ENCODE results near the gene FAM98B. TPM values are rescaled to one million over a fixed set of nuclear protein-coding genes. Genes with fewer than 3 reads are reported as not detected.

Gene FAM98B
- total RNA-seq, 1 experiment from 2014 or later: 5.1 TPM

DNA sequence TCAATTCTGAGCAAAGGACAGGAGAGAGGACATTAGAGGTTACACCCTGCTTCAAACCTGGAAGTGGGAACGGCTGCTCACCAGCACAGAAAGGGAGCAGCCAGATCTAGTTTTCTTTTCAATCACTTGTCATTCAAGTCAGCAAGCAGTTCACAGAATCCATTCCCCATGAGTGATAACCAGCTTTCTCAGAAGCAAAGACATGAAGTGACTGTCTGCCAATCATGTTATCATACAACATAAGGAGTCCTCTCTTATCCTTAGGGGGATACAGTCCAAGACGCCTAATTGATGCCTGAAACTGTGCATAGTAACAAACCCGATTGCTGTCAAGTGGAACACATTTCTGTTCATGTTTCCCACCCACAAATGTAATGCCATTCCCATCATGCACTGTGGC is 54.7 kb downstream of the FAM98B start:
- no peak for DNase-seq (ENCODE audit: low spot score)

- no peak for DNase-seq (ENCODE audit: low spot score)
These were observed 55.2 kb downstream of the FAM98B start for GRCh38 chr15:38509152-38509551.

DNA sequence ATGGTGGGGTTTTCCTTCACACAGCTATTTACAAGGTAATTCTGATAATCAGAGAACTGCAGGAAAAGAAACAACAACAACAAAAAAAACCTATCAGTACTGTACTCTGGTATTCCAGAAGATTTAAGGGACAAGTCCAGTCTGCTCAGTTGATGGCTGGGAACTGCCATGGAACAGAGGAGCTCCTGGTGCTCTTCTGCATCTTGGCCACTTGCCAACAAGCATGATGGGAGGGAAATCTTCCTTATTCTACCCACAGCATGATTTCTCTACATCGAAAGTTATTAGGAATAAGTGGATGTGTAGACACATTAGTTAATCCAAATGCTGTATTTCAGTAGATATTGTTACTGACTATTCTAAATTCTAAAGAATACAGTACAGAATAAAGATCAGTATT is 59.0 kb downstream of the FAM98B start:
- DNase-seq (ENCODE audit: low spot score): no peak

DNA sequence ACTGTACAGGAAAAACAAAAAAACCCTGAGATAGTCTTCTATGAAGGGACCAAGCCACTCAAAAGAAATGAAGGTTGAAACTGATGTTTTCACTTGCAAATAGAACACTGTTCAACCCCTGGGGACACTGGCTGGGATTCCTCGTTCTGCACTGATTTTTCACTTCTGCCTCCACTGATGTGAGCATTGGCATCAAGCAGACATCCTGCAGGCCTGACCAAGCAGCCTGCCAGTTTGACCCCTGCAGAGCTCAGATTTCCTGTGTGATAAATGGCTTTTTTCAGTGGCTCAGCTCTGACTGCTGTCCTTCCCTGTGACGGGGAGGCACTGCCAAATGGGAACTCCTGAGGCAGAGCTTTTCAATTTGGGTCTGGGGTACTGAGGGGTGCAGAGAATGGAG is 60.7 kb downstream of the FAM98B start:
- DNase-seq (ENCODE audit: low spot score): no peak

GRCh38 chr15:38516626-38517025 is 62.7 kb downstream of the FAM98B start:
- no peak for DNase-seq (ENCODE audit: low spot score)

GRCh38 chr15:38517312-38517975 is 63.5 kb downstream of the FAM98B start:
- DNase-seq (ENCODE audit: low spot score): no peak

GRCh38 chr15:38518084-38518483 is 64.2 kb downstream of the FAM98B start:
- no peak for DNase-seq (ENCODE audit: low spot score)

DNA sequence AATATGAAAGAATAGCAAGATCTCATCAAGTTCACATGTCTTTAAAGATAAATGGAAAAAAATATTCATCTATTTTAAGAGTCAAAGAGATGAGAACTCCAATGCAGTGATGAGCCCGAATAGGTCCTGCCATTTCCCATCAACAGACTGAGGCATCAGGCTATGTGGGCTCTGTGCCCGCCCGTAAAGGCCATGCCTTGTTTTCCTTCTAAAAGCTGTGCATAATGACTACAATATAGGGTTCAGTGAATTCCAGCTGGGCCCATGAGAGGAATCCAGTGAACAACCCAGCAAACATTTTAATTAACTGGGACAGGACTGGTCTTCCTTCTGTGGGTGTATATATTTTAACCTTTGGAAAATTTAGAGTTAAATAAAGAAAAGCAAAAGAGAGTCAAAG is 66.1 kb downstream of the FAM98B start:
- DNase-seq (ENCODE audit: low spot score): no peak

DNA sequence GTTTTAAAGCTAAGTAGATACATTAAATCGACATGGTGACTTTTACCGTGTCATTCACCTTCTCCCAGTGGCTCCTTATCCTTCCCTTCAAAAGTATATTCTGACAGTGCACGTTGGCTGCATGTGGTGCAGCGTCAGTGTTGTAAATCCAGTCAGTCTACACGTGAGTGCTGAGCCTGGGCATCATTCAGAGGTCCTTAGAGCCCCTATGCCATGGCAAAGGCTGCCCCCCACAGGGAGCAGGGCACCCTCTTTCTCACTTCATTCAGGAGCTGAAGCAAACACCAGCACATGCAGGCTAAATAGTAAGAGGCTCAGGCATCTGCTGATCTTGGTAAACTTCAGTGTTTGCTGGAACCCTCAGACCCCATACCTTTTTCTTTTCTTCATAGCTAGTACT is 67.4 kb downstream of the FAM98B start:
- no peak for DNase-seq (ENCODE audit: low spot score)

DNA sequence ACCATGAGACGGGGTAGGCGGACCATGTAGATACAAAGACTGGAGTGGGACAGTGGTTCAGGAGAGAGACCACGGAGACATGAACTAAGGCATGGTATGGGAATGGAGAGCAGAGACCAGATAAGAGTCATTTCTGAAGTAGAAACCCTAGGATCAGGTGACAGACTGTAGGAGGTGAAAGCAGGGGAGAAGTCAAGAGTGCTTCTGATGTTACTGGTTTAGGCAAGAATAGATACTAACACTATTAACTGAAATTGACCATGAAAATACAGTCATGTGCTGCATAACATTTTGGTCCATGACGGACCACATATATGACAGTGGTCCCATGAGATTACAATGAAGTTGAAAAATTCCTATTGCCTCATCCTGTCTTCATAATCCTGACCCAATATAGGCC is 69.0 kb downstream of the FAM98B start:
- no peak for DNase-seq (ENCODE audit: low spot score)

DNA sequence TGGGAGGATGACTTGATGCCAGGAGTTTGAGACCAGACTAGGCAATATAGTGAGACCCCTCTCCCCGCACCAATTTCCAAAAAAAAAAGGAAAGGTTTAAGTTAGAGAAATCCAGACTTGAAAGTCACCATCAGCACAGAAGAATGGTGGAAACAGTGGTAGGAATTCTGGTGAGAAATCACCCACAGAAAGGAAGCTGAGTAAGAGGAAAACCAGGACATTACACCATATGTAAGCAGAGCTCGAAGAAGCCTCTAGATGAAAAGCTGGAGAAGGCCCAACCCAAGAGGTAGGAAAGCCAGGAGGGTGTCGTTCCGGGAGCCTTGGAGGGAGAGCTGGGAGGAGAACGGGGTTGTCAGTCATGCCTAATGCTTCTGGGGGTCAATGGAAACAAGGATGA is 70.2 kb downstream of the FAM98B start:
- no peak for DNase-seq (ENCODE audit: low spot score)

DNA sequence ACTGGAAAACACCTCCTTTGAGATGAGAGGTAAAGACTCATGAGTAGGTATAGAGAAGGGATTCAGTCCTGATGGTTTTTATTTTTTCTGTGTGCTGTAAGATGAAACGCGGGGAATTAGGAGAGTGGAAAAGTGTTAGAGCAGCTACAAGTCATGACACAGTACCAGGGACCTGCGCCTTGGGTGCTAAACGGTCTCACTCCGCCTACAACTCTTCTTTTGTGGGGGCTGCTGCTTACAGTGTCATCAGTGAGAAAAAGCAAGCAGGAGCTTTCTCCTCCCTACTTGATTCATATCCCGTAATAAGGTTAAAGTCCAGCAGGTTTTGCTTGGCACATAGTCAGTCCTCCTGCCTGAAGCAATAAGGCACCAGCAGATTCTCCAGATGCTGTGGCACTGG is 71.6 kb downstream of the FAM98B start:
- DNase-seq (ENCODE audit: low spot score): no peak

GRCh38 chr15:38526158-38526557 is 72.2 kb downstream of the FAM98B start:
- no peak for DNase-seq (ENCODE audit: low spot score)

DNA sequence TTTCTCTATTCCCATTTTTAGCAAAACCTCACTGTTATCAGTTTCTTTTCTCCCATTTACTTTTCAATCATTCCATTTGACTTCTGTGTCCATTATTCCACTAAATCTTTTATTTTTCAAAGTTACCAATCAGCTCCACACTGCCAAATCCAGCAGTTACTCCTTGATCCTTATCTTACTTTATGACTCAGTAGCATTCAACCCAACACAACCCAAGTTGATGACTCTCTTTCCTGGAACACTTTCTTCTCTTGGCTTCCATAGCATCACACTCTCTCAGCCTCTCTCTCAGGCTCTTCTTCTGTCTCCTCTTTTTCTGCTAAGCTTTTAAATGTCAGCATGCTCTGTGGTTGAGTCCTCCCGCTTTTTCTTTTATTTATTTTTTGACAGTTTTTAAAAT is 74.4 kb downstream of the FAM98B start:
- no peak for DNase-seq (ENCODE audit: low spot score)

DNA sequence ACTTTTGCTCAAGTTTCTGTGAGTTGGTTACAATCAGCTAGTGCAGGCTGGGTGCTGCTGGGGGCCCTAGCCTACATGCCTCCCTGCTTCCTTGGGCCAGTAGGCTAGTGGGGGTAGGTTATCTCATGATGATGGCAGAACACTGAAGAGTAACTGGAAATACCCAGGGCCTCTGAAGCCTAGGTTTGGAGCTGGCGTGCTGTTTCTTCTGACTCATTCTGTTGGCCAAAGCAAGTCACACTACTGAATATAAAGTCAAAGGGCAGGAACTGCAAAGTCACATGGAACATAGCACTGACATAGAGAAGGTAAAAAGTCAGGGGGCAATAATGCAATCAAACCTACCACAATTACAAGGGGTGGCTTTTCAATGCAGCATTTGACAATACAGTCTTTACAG is 76.2 kb downstream of the FAM98B start:
- DNase-seq (ENCODE audit: low spot score): no peak

- DNase-seq (ENCODE audit: low spot score): peak; percentile 81
These were observed 77.6 kb downstream of the FAM98B start for GRCh38 chr15:38531509-38531908.

GRCh38 chr15:38532728-38533127 is 78.8 kb downstream of the FAM98B start:
- DNase-seq (ENCODE audit: low spot score): no peak

GRCh38 chr15:38533416-38533915 is 79.5 kb downstream of the FAM98B start:
- no peak for DNase-seq (ENCODE audit: low spot score)

- DNase-seq (ENCODE audit: low spot score): no peak
These were observed 80.0 kb downstream of the FAM98B start for GRCh38 chr15:38533926-38534325.

DNA sequence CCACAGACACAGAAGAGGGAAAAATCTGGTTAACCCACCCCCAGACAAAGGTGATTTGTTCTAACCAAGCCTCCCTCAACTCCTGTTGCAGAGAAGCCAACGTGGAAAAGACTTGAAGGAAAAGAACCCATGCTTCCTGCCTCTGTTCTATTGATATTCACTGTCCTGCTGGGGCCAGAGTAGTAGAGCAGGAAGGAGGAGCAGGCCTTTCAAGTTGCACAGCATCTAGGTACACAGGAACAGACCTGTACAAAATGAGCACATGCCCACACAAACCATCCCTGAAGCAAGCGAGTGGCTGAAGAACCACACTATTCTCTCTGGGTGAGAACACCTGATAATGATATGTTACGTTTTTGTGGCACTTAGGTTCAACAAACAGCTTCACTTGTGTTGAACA is 80.8 kb downstream of the FAM98B start:
- no peak for DNase-seq (ENCODE audit: low spot score)

DNA sequence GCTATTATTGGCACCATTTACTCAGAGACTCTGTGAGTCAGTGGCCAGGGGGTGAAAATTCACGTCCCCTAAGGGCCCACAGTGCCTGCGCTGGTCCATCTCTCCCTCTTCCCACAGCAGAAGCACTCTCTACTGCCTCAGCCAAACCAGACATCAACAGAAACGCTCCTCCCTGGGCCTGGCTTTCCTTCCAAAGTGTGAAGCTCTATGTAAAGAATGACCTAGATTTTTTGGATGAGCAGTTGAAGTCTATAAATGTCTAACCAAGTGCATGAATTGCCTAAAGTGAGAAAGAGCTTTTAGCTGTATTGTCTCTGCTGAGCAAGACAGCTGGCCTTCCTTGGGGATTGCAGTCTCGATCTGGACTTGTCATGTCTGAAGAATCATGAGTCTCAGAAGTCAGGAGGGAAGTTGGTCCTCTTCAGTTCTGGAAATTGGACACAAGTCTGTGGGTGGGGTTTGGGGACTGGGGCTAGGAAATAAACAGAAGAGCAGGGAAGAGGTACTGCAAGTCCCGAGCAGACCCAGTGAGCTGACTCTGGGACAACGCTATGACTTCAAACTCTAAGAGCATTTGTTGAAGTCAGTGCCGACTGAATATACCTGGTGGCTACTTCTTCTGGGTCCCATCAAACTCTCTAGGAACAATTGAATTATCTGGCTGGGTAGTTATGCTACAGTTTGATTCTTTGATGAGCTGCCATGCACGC is 81.7 kb downstream of the FAM98B start:
- DNase-seq (ENCODE audit: low spot score): no peak

- peak; percentile 5 for DNase-seq (ENCODE audit: low spot score)
These were observed 82.3 kb downstream of the FAM98B start for GRCh38 chr15:38536201-38536676.
